Measurements from ENCODE around the gene LAMA5.
"Not testable (repeated sequence)": the region's sequence is repeated elsewhere in the genome, so short reads cannot be mapped to it uniquely, and the experiment has no call there.

The LAMA5 gene

GRCh38 chr20:62387933-62388635 lies 21.0 kb upstream of the LAMA5 start:
- no peak for DNase-seq

- DNase-seq = no peak
Measured at GRCh38 chr20:62387219-62387913, 20.3 kb upstream of the LAMA5 start.

GRCh38 chr20:62386383-62387218 lies 19.5 kb upstream of the LAMA5 start, which contains the start of gene RPS21:
RPS21 (plus strand) TSS chr20:62387103; CDS start chr20:62387339, 236 bp downstream.
- DNase-seq = peak; percentile 87 to 91

GRCh38 chr20:62382306-62383198 lies 15.4 kb upstream of the LAMA5 start:
- peak; percentile 77 for DNase-seq

GRCh38 chr20:62381842-62382241 lies 14.7 kb upstream of the LAMA5 start:
- DNase-seq = no peak

GRCh38 chr20:62381202-62381797 lies 14.2 kb upstream of the LAMA5 start:
- no peak for DNase-seq

GRCh38 chr20:62378215-62378614 lies 11.1 kb upstream of the LAMA5 start:
- DNase-seq = no peak

- no peak for DNase-seq
Measured at GRCh38 chr20:62377615-62378178, 10.6 kb upstream of the LAMA5 start.

GRCh38 chr20:62377064-62377461 lies 10.0 kb upstream of the LAMA5 start:
- no peak for DNase-seq

GRCh38 chr20:62376112-62377063 lies 9.3 kb upstream of the LAMA5 start:
- no peak for DNase-seq

- no peak for DNase-seq
Measured at GRCh38 chr20:62374331-62375152, 7.4 kb upstream of the LAMA5 start.

- not testable (repeated sequence) for DNase-seq
Measured at GRCh38 chr20:62373631-62374179, 6.6 kb upstream of the LAMA5 start.

GRCh38 chr20:62372042-62372993 lies 5.2 kb upstream of the LAMA5 start:
- no peak for DNase-seq

- no peak for DNase-seq
Measured at GRCh38 chr20:62371588-62372041, 4.5 kb upstream of the LAMA5 start.

- DNase-seq = no peak
Measured at GRCh38 chr20:62370807-62371587, 3.9 kb upstream of the LAMA5 start.

GRCh38 chr20:62370115-62370806 lies 3.1 kb upstream of the LAMA5 start:
- DNase-seq = no peak

GRCh38 chr20:62369815-62370114 lies 2.7 kb upstream of the LAMA5 start:
- DNase-seq = no peak
